ENCODE measurements around the gene LZTR1.

Gene LZTR1

DNA sequence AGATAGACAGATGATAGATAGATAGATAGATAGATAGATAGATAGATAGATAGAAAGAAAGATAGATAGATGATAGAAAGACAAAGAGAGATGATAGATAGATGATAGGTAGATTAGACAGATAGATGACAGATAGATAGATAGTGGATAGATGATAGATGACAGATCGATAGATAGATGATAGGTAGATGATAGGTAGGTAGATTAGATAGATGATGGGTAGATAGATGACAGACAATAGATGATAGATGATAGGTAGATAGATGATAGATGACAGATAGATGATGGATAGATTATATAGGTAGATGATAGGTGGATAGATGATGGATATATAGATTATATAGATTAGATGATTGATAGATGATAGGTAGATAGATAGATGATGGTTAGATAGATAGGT lies 4.3 kb downstream of the LZTR1 start:
- H3K18ac ChIP-seq (ENCODE audit: low read length) = no peak overlapping the region
- DNase-seq = no peak
- no peak overlapping the region for H3K23ac ChIP-seq (ENCODE audit: low read length)
- no peak overlapping the region for H4K12ac ChIP-seq (ENCODE audit: low read depth, low read length)
- no CpG with 5 or more reads among the region's 1 CpG for WGBS (ENCODE audit: extremely low coverage, insufficient coverage, insufficient read length)
- H2AK5ac ChIP-seq (ENCODE audit: low read length) = no peak overlapping the region
- H3K4me2 ChIP-seq (ENCODE audit: low read length) = no peak overlapping the region
- no peak overlapping the region for H3K14ac ChIP-seq (ENCODE audit: low read length)
- peaks cover 38 to 41% of the 10 kb centered on the region in 2 experiments for H3K36me3 ChIP-seq (ENCODE audit: control insufficient read depth in 1 of 2, insufficient read depth in 2 of 2, low read length in 2 of 2)
- no peak overlapping the region for H2BK120ac ChIP-seq (ENCODE audit: insufficient read depth, low read length, poor library complexity)
- no peak overlapping the region for H2AFZ ChIP-seq (ENCODE audit: insufficient read depth, low read length, poor library complexity)
- no peak overlapping the region for H3K9ac ChIP-seq (ENCODE audit: low read length)
- peaks cover 8% of the 10 kb centered on the region for H3K79me2 ChIP-seq (ENCODE audit: control insufficient read depth, insufficient read depth, low read length, poor library complexity)
- peaks cover 0 to 8% of the 10 kb centered on the region in 2 experiments for H3K4me1 ChIP-seq (ENCODE audit: control insufficient read depth in 1 of 2, insufficient read depth in 2 of 2, low read length in 2 of 2)
- H3K27me3 ChIP-seq (ENCODE audit: insufficient read depth, low read length) = no peaks in the 10 kb centered on the region
- no peak overlapping the region for H3K27ac ChIP-seq (ENCODE audit: low read depth, low read length)
- H3K4ac ChIP-seq (ENCODE audit: low read depth, low read length) = no peak overlapping the region
- H3K4me3 ChIP-seq (ENCODE audit: low read depth, low read length) = no peak overlapping the region
- H3K9me3 ChIP-seq (ENCODE audit: insufficient read depth, low read depth, low read length) = no peaks in the 10 kb centered on the region
- no peak overlapping the region for H4K8ac ChIP-seq (ENCODE audit: low read depth, low read length)
- peaks cover 8% of the 10 kb centered on the region for H3K79me1 ChIP-seq (ENCODE audit: low read length)
- no peak overlapping the region for H2BK12ac ChIP-seq (ENCODE audit: low read length)
- H2BK5ac ChIP-seq (ENCODE audit: low read depth, low read length, poor library complexity) = no peak overlapping the region
- H4K91ac ChIP-seq (ENCODE audit: low read depth, low read length) = no peak overlapping the region

DNA sequence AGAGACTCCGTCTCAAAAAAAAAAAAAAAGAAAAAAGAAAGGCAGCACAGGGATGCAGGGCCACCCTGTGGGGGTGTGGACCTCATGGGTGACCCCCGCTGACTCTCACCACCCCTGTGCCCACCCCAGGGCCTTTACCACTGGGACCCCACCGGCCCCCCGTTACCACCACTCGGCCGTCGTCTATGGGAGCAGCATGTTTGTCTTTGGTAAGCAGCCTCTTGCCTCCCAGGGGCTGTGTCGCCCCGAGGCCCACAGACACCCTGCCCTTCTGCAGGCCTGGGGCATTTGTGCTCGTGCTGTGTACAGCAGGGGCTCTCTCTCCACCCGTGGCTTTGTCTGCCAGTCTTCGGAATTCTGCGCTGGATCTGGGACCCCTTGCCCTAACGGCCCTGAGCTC lies 5.3 kb downstream of the LZTR1 start:
- DNase-seq = no peak
- H3K27me3 ChIP-seq (ENCODE audit: insufficient read depth, low read length) = no peaks in the 10 kb centered on the region
- H3K9me3 ChIP-seq (ENCODE audit: insufficient read depth, low read depth, low read length) = peaks cover 2% of the 10 kb centered on the region
- H3K4me1 ChIP-seq (ENCODE audit: control insufficient read depth in 1 of 2, insufficient read depth in 2 of 2, low read length in 2 of 2) = peaks cover 0 to 5% of the 10 kb centered on the region in 2 experiments
- no peak overlapping the region for H3K4me3 ChIP-seq (ENCODE audit: low read depth, low read length)
- no peak overlapping the region for H4K8ac ChIP-seq (ENCODE audit: low read depth, low read length)
- no peak overlapping the region for H3K4ac ChIP-seq (ENCODE audit: low read depth, low read length)
- no peak overlapping the region for H3K4me2 ChIP-seq (ENCODE audit: low read length)
- H3K79me2 ChIP-seq (ENCODE audit: control insufficient read depth, insufficient read depth, low read length, poor library complexity) = peaks cover 3% of the 10 kb centered on the region
- H2BK12ac ChIP-seq (ENCODE audit: low read length) = no peak overlapping the region
- H2AFZ ChIP-seq (ENCODE audit: insufficient read depth, low read length, poor library complexity) = no peak overlapping the region
- H3K36me3 ChIP-seq (ENCODE audit: control insufficient read depth in 1 of 2, insufficient read depth in 2 of 2, low read length in 2 of 2) = peaks cover 49 to 51% of the 10 kb centered on the region in 2 experiments
- no peak overlapping the region for H3K27ac ChIP-seq (ENCODE audit: low read depth, low read length)
- H3K23ac ChIP-seq (ENCODE audit: low read length) = no peak overlapping the region
- no peak overlapping the region for H4K12ac ChIP-seq (ENCODE audit: low read depth, low read length)
- no peak overlapping the region for H3K18ac ChIP-seq (ENCODE audit: low read length)
- H3K9ac ChIP-seq (ENCODE audit: low read length) = no peak overlapping the region
- H2BK5ac ChIP-seq (ENCODE audit: low read depth, low read length, poor library complexity) = no peak overlapping the region
- H3K14ac ChIP-seq (ENCODE audit: low read length) = no peak overlapping the region
- H4K91ac ChIP-seq (ENCODE audit: low read depth, low read length) = no peak overlapping the region
- no peak overlapping the region for H2BK120ac ChIP-seq (ENCODE audit: insufficient read depth, low read length, poor library complexity)
- no peak overlapping the region for H2AK5ac ChIP-seq (ENCODE audit: low read length)
- WGBS (ENCODE audit: extremely low coverage, insufficient coverage, insufficient read length) = no CpG with 5 or more reads among the region's 14 CpGs
- peaks cover 1% of the 10 kb centered on the region for H3K79me1 ChIP-seq (ENCODE audit: low read length)

DNA sequence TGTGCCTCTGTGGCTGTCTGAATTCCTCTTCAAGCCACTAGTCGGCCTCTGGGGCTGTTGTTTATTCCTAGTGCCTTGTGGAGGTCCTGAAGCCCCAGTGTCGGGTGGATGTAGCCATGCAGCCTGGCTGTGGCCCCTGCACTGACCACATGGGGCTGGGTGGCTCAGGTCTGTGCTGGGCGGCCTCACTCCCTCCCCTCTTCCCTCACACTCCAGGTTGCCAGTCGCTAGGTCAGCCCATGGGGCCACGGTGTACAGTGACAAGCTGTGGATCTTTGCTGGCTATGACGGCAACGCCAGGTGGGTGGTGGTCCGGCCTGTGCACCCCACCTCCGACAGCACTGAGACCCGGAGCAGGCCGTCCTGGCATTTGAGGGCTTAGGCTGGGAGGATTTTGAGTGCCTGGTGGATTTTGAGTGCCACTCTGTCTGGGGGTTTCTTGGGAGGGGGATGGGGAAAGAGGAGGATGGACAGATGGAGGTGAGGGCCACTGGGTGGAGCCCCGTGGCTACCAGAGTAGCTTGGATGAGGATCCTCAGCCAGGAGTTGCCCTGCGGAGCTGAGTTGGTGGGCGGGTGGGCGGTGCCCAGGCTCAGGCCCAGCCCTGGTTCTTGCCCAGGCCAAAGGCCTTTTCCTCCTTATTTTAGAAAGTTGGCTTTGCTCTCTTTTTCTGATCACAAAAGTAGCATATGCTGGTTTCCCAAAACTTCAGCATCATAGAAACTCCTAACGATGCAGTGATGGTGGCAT lies 6.7 kb downstream of the LZTR1 start:
- peaks cover 2% of the 10 kb centered on the region for H3K9me3 ChIP-seq (ENCODE audit: insufficient read depth, low read depth, low read length)
- no peak overlapping the region for H4K8ac ChIP-seq (ENCODE audit: low read depth, low read length)
- H3K18ac ChIP-seq (ENCODE audit: low read length) = no peak overlapping the region
- no peak overlapping the region for H2AK5ac ChIP-seq (ENCODE audit: low read length)
- no peak overlapping the region for H4K12ac ChIP-seq (ENCODE audit: low read depth, low read length)
- no peaks in the 10 kb centered on the region for H3K4me1 ChIP-seq (ENCODE audit: control insufficient read depth in 1 of 2, insufficient read depth in 2 of 2, low read length in 2 of 2)
- no CpG with 5 or more reads among the region's 16 CpGs for WGBS (ENCODE audit: extremely low coverage, insufficient coverage, insufficient read length)
- no peak overlapping the region for H3K14ac ChIP-seq (ENCODE audit: low read length)
- no peak overlapping the region for H3K9ac ChIP-seq (ENCODE audit: low read length)
- no peak overlapping the region for H3K4me2 ChIP-seq (ENCODE audit: low read length)
- no peak overlapping the region for H4K91ac ChIP-seq (ENCODE audit: low read depth, low read length)
- H2AFZ ChIP-seq (ENCODE audit: insufficient read depth, low read length, poor library complexity) = no peak overlapping the region
- H3K27ac ChIP-seq (ENCODE audit: low read depth, low read length) = no peak overlapping the region
- H2BK5ac ChIP-seq (ENCODE audit: low read depth, low read length, poor library complexity) = no peak overlapping the region
- no peaks in the 10 kb centered on the region for H3K27me3 ChIP-seq (ENCODE audit: insufficient read depth, low read length)
- DNase-seq = no peak
- H2BK120ac ChIP-seq (ENCODE audit: insufficient read depth, low read length, poor library complexity) = no peak overlapping the region
- H3K23ac ChIP-seq (ENCODE audit: low read length) = no peak overlapping the region
- no peaks in the 10 kb centered on the region for H3K79me1 ChIP-seq (ENCODE audit: low read length)
- no peak overlapping the region for H2BK12ac ChIP-seq (ENCODE audit: low read length)
- no peak overlapping the region for H3K4me3 ChIP-seq (ENCODE audit: low read depth, low read length)
- H3K36me3 ChIP-seq (ENCODE audit: control insufficient read depth in 1 of 2, insufficient read depth in 2 of 2, low read length in 2 of 2) = peaks cover 58 to 62% of the 10 kb centered on the region in 2 experiments
- no peak overlapping the region for H3K4ac ChIP-seq (ENCODE audit: low read depth, low read length)
- H3K79me2 ChIP-seq (ENCODE audit: control insufficient read depth, insufficient read depth, low read length, poor library complexity) = no peaks in the 10 kb centered on the region

DNA sequence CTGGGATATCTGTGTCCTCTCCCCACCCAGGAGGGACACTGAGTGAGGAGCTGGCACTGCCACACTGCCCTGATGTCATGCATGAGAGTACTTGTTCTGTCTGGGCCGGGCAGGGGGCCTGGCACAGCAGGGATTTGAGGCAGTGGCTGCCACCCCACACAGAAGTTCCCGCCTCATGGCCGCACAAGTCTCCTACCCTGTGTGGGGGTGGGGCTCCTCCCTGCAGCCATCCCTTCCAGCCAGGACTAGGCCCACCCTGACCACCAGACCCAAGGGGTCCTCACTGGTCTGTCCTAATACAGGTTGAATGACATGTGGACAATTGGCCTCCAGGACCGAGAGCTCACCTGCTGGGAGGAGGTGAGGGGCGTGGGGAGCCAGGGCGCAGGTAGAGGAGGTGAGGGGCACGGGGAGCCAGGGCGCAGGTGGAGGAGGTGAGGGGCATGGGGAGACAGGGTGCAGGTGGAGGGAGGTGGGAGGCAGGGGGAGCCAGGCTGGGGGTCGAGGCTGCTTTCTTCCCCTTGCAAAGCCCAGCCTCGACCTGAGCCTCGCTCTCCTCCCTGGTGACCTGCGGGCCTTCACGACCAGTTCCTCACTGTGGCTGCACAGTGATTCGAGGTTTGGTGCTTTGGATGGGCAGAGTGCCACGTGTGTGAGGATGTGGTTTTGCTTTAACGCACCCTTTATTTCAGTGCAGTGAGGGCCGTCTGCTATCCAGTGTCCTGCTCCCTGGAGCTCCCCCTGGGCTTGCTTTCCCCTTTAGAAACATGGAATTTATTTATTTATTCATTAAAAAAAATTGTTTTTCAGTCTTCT lies 7.4 kb downstream of the LZTR1 start:
- no peaks in the 10 kb centered on the region for H3K4me1 ChIP-seq (ENCODE audit: control insufficient read depth in 1 of 2, insufficient read depth in 2 of 2, low read length in 2 of 2)
- no peak overlapping the region for H2BK120ac ChIP-seq (ENCODE audit: insufficient read depth, low read length, poor library complexity)
- H4K8ac ChIP-seq (ENCODE audit: low read depth, low read length) = no peak overlapping the region
- H3K27me3 ChIP-seq (ENCODE audit: insufficient read depth, low read length) = no peaks in the 10 kb centered on the region
- H3K9me3 ChIP-seq (ENCODE audit: insufficient read depth, low read depth, low read length) = peaks cover 2% of the 10 kb centered on the region
- no peak overlapping the region for H2AFZ ChIP-seq (ENCODE audit: insufficient read depth, low read length, poor library complexity)
- no peak overlapping the region for H2AK5ac ChIP-seq (ENCODE audit: low read length)
- no CpG with 5 or more reads among the region's 17 CpGs for WGBS (ENCODE audit: extremely low coverage, insufficient coverage, insufficient read length)
- H2BK5ac ChIP-seq (ENCODE audit: low read depth, low read length, poor library complexity) = no peak overlapping the region
- no peak overlapping the region for H4K12ac ChIP-seq (ENCODE audit: low read depth, low read length)
- no peak overlapping the region for H3K4ac ChIP-seq (ENCODE audit: low read depth, low read length)
- H3K9ac ChIP-seq (ENCODE audit: low read length) = no peak overlapping the region
- H3K79me1 ChIP-seq (ENCODE audit: low read length) = no peaks in the 10 kb centered on the region
- H3K79me2 ChIP-seq (ENCODE audit: control insufficient read depth, insufficient read depth, low read length, poor library complexity) = no peaks in the 10 kb centered on the region
- H3K18ac ChIP-seq (ENCODE audit: low read length) = no peak overlapping the region
- no peak overlapping the region for H3K4me3 ChIP-seq (ENCODE audit: low read depth, low read length)
- no peak overlapping the region for H3K14ac ChIP-seq (ENCODE audit: low read length)
- H2BK12ac ChIP-seq (ENCODE audit: low read length) = no peak overlapping the region
- DNase-seq = no peak
- no peak overlapping the region for H3K4me2 ChIP-seq (ENCODE audit: low read length)
- H3K36me3 ChIP-seq (ENCODE audit: control insufficient read depth in 1 of 2, insufficient read depth in 2 of 2, low read length in 2 of 2) = peaks cover 61 to 64% of the 10 kb centered on the region in 2 experiments
- no peak overlapping the region for H3K23ac ChIP-seq (ENCODE audit: low read length)
- no peak overlapping the region for H4K91ac ChIP-seq (ENCODE audit: low read depth, low read length)
- no peak overlapping the region for H3K27ac ChIP-seq (ENCODE audit: low read depth, low read length)
